D721Med (cell line): ENCODE measurements around the gene BLCAP.
A peak's percentile ranks its signal among the peaks of the same experiment; 100 is the strongest.

ENCODE experiments used
- DNase-seq: peaks from one replicate; pipeline ENCODE4 v3.0.0; 2011; ENCODE audit warnings: low spot score; ENCODE audit not compliant: insufficient read length
- FAIRE-seq: peaks from 2 replicates; lab custom pipeline; 2011; peaks lifted over from hg19 to GRCh38; lab: Jason Lieb, UNC
- TF ChIP-seq, protein P1 (sequence below): IDR thresholded peaks from 2 replicates; pipeline ENCODE4 v1.5.1; 2012; ENCODE audit warnings: mild to moderate bottlenecking, control low read depth; ENCODE audit not compliant: insufficient read depth; ENCODE audit errors: missing control alignments

The BLCAP gene

DNA sequence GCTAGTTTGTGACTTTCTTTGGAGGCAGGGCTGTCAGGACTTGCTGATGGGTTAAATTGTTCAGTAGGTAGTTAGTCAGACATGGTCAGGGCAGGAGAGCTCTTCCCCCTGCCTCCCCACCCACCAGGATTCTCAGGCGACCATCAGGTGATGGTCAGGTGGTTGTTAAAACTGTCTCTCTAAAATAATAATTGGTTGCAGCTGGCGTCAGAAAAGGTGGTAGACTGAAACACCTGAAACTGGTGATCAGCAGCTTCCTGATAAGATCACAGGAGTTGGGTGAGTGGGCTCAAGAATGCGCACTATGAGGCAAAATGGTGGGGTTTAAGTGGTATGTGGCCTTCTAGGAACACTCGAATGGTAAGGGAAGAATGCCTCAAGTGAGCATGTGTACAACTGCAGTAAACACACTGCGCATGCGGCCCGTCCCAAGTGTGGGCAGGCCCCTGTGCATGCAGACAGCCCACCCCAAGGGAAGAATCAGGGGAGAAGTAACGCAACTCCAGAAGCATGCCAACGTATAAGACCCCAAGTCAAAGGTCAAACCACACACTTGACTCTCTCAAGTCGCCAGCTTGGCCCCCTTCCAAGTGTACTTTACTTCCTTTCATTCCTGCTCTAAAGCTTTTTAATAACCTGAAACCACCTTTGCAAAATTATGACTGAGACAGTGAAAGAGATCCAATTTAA is 7.9 kb upstream of the BLCAP start:
- DNase-seq (no peak), FAIRE-seq (no peak)
- TF ChIP-seq, protein P1, sequence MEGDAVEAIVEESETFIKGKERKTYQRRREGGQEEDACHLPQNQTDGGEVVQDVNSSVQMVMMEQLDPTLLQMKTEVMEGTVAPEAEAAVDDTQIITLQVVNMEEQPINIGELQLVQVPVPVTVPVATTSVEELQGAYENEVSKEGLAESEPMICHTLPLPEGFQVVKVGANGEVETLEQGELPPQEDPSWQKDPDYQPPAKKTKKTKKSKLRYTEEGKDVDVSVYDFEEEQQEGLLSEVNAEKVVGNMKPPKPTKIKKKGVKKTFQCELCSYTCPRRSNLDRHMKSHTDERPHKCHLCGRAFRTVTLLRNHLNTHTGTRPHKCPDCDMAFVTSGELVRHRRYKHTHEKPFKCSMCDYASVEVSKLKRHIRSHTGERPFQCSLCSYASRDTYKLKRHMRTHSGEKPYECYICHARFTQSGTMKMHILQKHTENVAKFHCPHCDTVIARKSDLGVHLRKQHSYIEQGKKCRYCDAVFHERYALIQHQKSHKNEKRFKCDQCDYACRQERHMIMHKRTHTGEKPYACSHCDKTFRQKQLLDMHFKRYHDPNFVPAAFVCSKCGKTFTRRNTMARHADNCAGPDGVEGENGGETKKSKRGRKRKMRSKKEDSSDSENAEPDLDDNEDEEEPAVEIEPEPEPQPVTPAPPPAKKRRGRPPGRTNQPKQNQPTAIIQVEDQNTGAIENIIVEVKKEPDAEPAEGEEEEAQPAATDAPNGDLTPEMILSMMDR: no peak

DNA sequence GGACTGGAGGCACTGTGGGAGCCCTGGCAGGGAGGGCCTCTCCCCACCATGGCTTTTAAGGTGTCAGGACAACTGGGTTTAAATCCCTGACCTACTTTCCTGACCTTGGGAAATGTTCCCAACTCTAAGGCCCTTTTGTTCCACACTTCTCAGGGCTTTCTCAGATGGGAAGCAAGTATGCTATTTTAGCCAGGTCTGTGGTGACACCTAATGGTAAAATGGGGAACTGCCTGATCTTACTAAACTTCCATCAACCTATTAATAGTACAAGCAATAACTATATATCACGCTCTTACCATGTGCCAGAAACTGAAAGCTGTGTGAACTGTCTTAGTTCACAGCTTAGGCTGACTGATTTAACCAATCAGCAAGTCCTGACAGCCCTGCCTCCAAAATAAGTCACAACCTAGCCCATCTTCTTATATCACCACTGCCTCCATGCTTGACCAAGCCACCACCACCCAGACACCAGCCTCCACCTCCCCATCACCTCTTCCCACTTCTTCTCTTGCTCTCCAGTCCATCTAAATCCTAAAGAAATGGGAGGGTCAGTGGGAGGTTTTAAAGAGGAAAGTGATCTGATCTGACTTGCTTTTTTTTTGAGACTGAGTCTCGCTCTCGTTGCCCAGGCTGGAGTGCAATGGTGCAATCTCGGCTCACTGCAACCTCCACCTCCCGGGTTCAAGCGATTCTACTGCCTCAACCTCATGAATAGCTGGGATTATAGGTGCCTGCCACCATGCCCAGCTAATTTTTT is 6.9 kb upstream of the BLCAP start:
- peak; percentile 78 for FAIRE-seq
- TF ChIP-seq, protein P1: peak; percentile 96
- DNase-seq: no peak

DNA sequence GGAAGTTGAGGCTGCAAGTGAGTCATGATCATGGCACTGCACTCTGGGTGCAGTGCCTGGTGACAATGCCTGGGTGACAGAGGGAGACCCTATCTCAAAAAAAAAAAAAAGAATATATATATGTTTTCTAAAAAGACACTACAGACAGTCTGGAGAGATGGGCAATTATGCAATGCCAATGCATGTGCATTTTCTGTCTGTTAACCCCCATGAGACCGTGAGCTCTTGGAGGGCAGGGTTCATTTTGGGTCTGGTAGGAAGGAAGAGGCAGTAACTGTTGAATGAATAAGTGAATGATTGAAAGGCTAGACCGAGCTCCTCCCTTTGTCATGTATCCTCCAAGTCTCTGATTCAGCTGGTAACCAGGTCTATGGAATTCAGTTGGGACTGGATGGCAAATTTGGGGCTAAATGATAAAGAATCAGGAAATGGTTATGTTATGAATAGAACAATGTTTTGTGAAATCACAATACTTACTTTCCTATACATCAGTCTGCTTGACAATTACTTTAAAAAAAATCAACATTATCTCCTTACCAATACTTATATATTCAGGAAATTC is 5.6 kb upstream of the BLCAP start:
- TF ChIP-seq, protein P1: no peak
- FAIRE-seq (no peak), DNase-seq (no peak)

DNA sequence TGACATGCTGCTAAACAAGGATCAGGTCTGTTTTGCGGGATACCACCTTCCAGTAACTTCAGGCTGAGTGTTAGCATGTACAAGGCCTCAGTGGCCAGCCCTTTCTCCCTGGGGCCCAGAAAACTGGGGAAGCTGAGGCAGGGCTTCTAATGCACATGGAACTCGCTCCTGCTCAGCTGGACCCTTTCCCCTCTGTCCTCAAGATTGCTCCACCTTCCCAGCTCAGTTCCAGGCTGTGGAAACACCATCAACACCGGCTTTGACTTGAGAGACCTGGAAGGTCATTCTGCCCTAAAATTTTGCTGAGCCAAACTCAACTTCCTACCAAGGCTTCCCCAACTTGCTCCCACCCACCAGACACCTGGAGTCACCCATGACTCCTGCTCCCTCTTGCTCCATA is 4.2 kb upstream of the BLCAP start:
- no peak for DNase-seq
- no peak for FAIRE-seq
- TF ChIP-seq, protein P1: no peak

DNA sequence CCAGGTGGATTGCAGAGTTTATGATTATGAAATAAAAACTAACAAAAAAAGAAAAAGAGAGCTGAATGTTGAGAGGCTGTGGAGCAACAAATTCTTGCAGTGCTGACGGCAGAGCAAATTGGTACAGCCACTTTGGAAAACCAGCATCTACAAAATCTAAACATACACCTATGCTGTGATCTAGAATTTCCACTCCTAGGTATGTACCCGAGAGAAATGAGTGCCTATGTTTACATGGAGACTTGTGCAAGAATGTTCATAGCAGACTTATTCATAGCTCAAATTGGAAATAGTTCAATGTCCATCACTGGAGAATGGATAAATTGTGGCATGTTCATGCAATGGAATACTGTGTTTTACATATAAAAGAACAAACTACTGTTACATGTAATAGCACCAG is 3.0 kb upstream of the BLCAP start:
- FAIRE-seq: no peak
- DNase-seq: no peak
- TF ChIP-seq, protein P1: no peak

DNA sequence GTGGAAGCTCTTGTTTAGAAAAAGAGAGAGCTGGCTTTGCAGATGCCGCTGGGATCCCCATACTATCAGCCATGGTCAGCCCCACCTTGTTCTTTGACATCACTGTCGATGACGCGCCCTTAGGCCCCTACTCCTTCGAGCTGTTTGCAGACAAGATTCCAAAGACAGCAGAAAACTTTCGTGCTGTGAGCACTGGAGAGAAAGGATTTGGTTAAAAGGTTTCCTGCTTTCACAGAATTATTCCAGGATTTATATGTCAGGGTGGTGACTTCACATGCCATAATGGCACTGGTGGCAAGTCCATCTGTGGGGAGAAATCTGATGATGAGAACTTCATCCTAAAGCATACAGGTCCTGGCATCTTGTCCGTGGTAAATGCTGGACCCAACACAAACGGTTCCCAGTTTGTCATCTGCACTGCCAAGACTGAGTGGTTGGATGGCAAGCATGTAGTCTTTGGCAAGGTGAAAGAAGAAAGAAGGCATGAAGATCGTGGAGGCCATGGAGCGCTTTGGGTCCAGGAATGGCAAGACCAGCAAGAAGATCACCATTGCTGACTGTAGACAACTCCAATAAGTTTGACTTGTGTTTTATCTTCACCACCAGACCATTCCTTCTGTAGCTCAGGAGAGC is 2.4 kb upstream of the BLCAP start:
- FAIRE-seq: no peak
- TF ChIP-seq, protein P1: no peak
- DNase-seq: no peak
